Esophagus muscularis mucosa (tissue), 4 donors: Measurements from ENCODE around the gene NBEA. TPM values are rescaled to one million over a fixed set of nuclear protein-coding genes. Genes with fewer than 3 reads are reported as not detected.

Experiments
- DNase-seq: peaks from one replicate; pipeline ENCODE4 v3.0.0-alpha.2; 2017; ENCODE audit errors: extremely low spot score
- H3K27ac ChIP-seq, 4 donors: fragments of 200-600 bp; sonication (generic); replicated peaks in 1 of 4; 1 replicate in 3 of 4; 2 replicates in 1 of 4; pipeline ENCODE4 v1.5.1; 2016 to 2019; ENCODE audit warnings: mild to moderate bottlenecking in 1 of 4
- H3K27me3 ChIP-seq, 4 donors: fragments of 200-600 bp; sonication (generic); one replicate each; pipeline versions ENCODE4 v1.5.1 to v1.6.0; 2016 to 2019
- H3K36me3 ChIP-seq, 4 donors: fragments of 200-600 bp; sonication (generic); one replicate each; pipeline ENCODE4 v1.5.1; 2016 to 2019
- H3K4me1 ChIP-seq, 4 donors: fragments of 200-600 bp; sonication (generic); one replicate each; pipeline ENCODE4 v1.5.1; 2016 to 2019
- H3K4me3 ChIP-seq, 4 donors: fragments of 200-600 bp; sonication (generic); 1 replicate in 2 of 4; 2 replicates in 2 of 4; pipeline ENCODE4 v1.5.1; 2016 to 2019; ENCODE audit warnings: mild to moderate bottlenecking in 4 of 4, moderate library complexity in 1 of 4
- H3K9me3 ChIP-seq, 4 donors: fragments of 200-600 bp; sonication (generic); 1 replicate in 3 of 4; 2 replicates in 1 of 4; pipeline ENCODE4 v1.5.1; 2016 to 2019
- CTCF ChIP-seq, 3 experiments: fragments of 200-600 bp in 2 of 3; fragments of 450-650 bp in 1 of 3; sonication (generic) in 2 of 3; IDR thresholded peaks; one replicate each; pipeline ENCODE4 v1.5.1; 2017 to 2019; ENCODE audit warnings: antibody characterized with exemption in 3 of 3, mild to moderate bottlenecking in 2 of 3, moderate library complexity in 1 of 3
- EP300 ChIP-seq: sonication (generic); formaldehyde crosslinking; IDR thresholded peaks from one replicate; pipeline ENCODE4 v1.6.1; 2017; ENCODE audit warnings: antibody characterized with exemption
- POLR2A ChIP-seq: fragments of 450-650 bp; IDR thresholded peaks from one replicate; pipeline ENCODE4 v1.6.1; 2017; ENCODE audit warnings: antibody characterized with exemption, moderate library complexity, mild to moderate bottlenecking, low read depth
- POLR2AphosphoS5 ChIP-seq, 2 donors: sonication (generic); formaldehyde crosslinking; IDR thresholded peaks; one replicate each; pipeline ENCODE4 v1.6.1; 2017; ENCODE audit warnings: antibody characterized with exemption in 2 of 2
- WGBS: methylation state at CpG from one replicate; pipeline ENCODE4 v1.1.5; 2018; 5-methylcytosine and 5-hydroxymethylcytosine counted together
- intact Hi-C: fragments of 100-400 bp; cut with DNase I; formaldehyde crosslinking; loops from one replicate; pipeline ENCODE4 v1.15.1; 2023
- total RNA-seq, 4 donors: library from RNA; depleted of rRNA; stranded (reverse); fragments of >200 nt; gene quantifications; one replicate each; pipeline versions ENCODE4 v1.1.0 to v1.2.1, GENCODE V29; 2016

The NBEA gene
- total RNA-seq, 4 donors from 2014 or later, result 21.0 to 30.8 (median 25.0) TPM

- intact Hi-C loops, result no loop called here
- TF ChIP-seq POLR2AphosphoS5 (IDR thresholded peaks at IDR 0.05) (no peak), CTCF (IDR thresholded peaks at IDR 0.05) (no peak), POLR2A (no peak), EP300 (no peak)
- peak overlapping the region; percentile 23 to 58 (median 47) for H3K27ac ChIP-seq
Measured at GRCh38 chr13:35598790-35599369, 656.8 kb downstream of the NBEA start.

GRCh38 chr13:35599384-35599783, 657.3 kb downstream of the NBEA start:
- Histone ChIP-seq H3K4me1 (peaks cover 5 to 32% (median 21%) of the 10 kb centered on the region in 4 donors), H3K36me3 (no peaks in the 10 kb centered on the region), H3K9me3 (no peaks in the 10 kb centered on the region), H3K27ac (peak overlapping the region; percentile 23 to 58 (median 47)), H3K4me3 (no peak overlapping the region), H3K27me3 (no peaks in the 10 kb centered on the region)
- 81% methylated on average over 2 of the region's 2 CpGs for WGBS
- intact Hi-C loops, result no loop called here
- no peak for TF ChIP-seq EP300
- no peak for TF ChIP-seq POLR2AphosphoS5 (IDR thresholded peaks at IDR 0.05)
- no peak for TF ChIP-seq POLR2A
- TF ChIP-seq CTCF (IDR thresholded peaks at IDR 0.05), result no peak
- DNase-seq, result no peak

More at GRCh38 chr13:35598790-35599369, 656.8 kb downstream of the NBEA start:
- 57% methylated on average over 4 of the region's 4 CpGs for WGBS
- Histone ChIP-seq H3K27me3 (no peaks in the 10 kb centered on the region), H3K4me3 (no peak overlapping the region), H3K36me3 (no peaks in the 10 kb centered on the region), H3K4me1 (peaks cover 5 to 32% (median 21%) of the 10 kb centered on the region in 4 donors), H3K9me3 (no peaks in the 10 kb centered on the region)
- no peak for DNase-seq

- 69% methylated on average over 3 of the region's 3 CpGs for WGBS
- no peak for DNase-seq
- Histone ChIP-seq H3K9me3 (no peaks in the 10 kb centered on the region), H3K4me1 (peaks cover 5 to 32% (median 21%) of the 10 kb centered on the region in 4 donors), H3K27me3 (no peaks in the 10 kb centered on the region), H3K4me3 (no peak overlapping the region), H3K27ac (no peak overlapping the region), H3K36me3 (no peaks in the 10 kb centered on the region)
- TF ChIP-seq POLR2AphosphoS5 (IDR thresholded peaks at IDR 0.05), result no peak
- TF ChIP-seq CTCF (IDR thresholded peaks at IDR 0.05), result no peak
- TF ChIP-seq EP300, result no peak
- TF ChIP-seq POLR2A, result no peak
- intact Hi-C loops, result no loop called here
Measured at GRCh38 chr13:35600137-35600536, 658.1 kb downstream of the NBEA start.

GRCh38 chr13:35603593-35604285, 661.7 kb downstream of the NBEA start:
- Histone ChIP-seq H3K4me3 (no peak overlapping the region), H3K27me3 (no peaks in the 10 kb centered on the region), H3K27ac (no peak overlapping the region), H3K4me1 (peaks cover 1 to 19% (median 9%) of the 10 kb centered on the region in 4 donors), H3K36me3 (peaks cover 0 to 6% (median 0%) of the 10 kb centered on the region in 4 donors), H3K9me3 (no peaks in the 10 kb centered on the region)
- intact Hi-C loops, result no loop called here
- WGBS, result 96% methylated on average over 9 of the region's 9 CpGs
- DNase-seq, result no peak
- TF ChIP-seq EP300, result no peak
- TF ChIP-seq POLR2AphosphoS5 (IDR thresholded peaks at IDR 0.05), result no peak
- no peak for TF ChIP-seq CTCF (IDR thresholded peaks at IDR 0.05)
- no peak for TF ChIP-seq POLR2A
